Activated CD4-positive, CD25-positive, alpha-beta regulatory T cell treated with anti-CD3 and anti-CD28 coated beads, Interleukin-2, amount 50 U/mL, for 72 hours (primary cell): ENCODE measurements around the gene LARP4B.

ENCODE experiments used
- DNase-seq: peaks from one replicate; pipeline ENCODE4 v3.0.0; 2021

The LARP4B gene

DNA sequence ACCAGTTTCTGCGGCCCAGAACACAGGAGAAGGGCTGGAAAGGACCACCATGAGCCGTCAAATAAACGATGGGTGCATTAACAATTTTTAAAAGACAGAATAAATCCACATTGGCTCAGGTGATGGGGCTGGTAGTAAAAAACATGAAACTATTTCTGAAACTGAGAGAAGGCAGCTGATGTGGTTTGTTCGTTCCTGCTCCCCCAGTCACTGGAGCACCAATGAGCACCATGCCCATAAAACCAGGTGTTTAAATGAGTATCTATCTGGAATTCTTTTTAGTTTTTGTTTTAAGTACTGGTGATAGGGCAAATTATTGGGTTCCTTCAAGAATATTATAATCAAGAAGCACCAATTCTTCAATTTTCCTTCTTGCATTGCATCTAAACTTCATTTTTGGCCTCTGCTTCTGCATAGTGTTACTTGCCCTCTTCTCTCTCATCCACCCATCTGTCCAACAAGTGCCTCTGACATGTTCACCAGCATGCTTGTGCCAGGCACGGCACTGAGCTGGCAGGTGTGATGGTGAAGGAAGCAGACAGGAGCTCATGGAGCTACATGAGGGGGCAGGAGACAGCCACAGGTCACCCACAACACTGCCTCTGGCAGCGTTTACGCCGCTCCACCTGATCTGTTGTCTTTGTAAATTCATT lies 65.5 kb downstream of the LARP4B start:
- DNase-seq, result no peak

DNA sequence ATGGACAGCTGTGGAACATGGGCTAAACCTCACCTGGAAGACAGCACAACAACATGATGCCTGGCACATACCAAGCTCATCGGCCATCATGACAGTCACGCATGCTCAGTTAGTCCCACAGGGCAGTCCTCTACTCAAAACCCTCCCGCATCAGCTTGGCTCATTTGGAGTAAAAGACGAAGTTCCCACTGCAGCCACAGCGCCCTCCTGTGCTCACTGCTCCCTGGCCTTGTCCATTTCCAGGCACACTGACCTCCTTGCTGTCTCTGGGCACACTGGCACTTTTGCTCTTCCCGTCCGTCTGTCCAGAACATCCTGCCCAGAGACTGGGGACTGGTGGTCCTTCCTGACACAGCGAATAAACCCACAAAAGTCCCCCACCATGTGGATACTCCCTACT lies 66.2 kb downstream of the LARP4B start:
- no peak for DNase-seq

DNA sequence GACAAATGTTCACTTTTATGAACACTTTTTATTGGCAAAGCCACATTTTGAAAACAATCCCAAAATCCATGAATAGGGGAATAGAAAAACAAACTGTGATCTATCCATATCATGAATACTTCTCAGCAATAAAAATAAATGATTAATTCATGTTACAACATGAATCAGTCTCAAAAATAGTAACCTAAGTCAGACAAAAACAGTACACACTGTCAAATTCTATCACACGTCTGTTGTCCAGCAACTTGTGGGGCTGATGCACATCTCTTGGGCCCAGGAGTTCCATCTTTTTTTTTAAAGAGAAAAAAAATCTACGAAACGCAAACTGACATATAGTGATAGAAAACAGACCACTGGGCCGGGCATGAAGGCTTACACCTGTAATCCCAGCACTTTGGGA lies 71.0 kb downstream of the LARP4B start:
- no peak for DNase-seq

DNA sequence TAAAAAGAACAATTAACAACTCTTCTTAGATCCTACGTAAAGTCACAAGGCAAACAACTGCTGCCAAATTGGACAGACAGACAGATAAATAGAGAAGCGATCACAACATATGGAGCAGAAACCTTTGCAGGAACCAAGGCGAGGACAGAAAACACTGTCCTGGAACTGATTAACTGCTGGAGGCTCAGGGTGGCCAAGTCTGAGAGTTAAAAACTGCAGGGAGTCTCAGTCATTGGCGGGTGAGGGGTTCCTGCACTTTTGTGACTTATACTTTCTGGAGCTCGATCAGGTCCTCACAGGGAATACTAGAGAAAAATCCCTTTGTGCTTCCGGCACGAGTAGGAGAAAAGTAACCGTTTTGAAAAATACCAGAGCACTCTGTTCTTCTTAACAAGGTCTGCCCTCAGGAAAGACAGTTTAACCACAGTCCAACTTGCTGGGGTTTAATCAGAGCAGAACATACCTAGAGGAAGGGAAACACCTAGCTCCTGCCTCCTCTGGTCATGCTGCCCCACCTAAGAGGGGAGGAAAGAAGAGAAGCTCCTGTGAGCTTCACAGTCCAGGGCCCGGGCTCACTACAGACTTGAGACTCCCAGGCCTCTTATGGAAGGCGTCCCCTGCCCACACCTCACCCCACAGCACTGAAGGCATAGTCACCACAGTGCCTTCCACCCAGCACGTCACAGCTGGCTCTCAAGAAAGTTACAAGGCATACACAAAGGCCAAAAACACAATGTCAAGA lies 74.9 kb downstream of the LARP4B start:
- DNase-seq, result no peak

DNA sequence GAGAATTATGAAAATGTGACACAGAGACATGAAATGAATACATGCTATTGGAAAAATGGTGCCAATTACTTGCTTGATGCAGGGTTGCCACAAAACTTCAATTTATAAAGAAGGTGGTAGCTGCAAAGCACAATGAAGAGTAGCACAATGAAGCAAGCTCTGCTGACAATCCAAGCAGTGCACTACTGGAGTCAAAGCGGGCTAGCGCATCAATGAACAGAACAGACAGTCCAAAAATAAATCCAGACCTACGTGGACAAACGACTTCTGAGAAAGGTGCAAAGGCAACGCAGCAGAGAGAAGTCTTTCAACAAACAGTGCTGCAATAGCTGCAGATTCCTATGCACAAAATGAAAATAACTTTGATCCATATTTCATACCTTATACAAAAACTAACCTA lies 75.8 kb downstream of the LARP4B start:
- no peak for DNase-seq

DNA sequence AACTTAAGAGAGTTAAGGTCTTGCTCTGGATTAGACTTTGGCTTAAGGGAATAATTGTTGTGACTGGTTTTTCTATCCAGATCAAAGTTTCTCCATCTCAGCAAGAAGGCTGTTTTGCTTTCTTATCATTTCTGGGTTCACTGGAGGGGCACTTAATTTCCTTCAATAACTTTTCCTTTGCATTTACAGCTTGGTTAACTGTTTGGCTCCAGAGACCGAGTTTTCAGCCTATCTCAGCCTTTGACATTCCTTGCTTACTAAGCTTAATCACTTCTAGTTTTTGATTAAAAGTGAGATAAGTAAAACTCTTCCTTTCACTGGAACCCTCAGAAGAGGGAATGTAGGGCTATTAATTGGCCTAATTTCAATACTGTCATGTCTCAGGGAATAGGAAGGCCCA lies 76.4 kb downstream of the LARP4B start:
- DNase-seq, result no peak

DNA sequence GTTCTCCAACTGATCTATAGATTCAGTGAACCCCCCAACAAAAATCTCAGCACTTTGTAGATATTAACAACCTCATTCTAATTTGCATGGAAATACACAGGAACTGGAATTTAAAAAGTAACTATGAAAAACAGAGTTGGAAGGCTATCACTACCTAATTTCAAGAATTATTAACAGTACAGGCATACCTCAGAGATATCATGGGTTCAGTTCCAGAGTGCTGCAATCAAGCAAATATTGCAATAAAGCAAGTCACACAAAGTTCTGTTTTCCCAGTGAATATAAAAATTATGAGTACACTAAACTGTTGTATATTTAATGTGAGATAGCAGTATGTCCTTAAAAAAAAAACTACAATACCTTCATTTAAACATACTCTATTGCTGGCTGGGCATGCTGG lies 78.5 kb downstream of the LARP4B start:
- no peak for DNase-seq

DNA sequence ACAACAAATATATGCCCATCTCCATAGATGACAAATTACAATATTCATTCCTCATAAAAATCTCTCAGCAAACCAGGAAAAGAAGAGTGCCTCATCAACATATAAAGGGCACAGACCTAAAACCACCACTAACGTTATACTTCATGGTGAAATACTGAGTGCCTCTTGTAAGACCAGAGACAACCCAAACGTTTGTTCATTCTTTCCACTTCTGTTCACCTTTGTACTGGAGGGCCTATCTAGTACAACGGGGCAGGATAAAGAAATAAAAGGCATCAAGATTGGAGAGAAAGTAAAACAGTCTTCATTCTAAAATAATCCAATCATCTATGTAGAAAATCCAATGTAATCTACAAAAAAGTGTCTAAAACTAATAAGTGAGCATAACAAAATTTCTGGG lies 79.1 kb downstream of the LARP4B start:
- no peak for DNase-seq

DNA sequence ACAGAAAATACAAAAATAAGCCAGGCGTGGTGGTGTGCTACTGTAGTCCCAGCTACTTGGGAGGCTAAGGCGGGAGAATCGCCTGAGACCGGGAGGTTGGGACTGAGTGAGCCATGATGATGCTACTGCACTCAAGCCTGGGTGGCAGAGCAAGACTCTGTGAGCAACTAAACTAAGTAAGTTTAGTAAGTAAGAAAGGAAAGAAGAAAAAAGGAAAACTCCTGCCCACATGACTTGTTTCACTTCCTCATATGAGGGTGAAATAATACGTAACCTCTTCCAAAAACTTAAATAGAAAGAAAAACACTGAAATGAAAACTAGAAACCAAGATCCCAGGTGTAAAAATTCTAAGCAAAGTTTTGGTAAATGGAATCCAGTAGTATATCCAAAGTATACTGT lies 79.6 kb downstream of the LARP4B start:
- no peak for DNase-seq

DNA sequence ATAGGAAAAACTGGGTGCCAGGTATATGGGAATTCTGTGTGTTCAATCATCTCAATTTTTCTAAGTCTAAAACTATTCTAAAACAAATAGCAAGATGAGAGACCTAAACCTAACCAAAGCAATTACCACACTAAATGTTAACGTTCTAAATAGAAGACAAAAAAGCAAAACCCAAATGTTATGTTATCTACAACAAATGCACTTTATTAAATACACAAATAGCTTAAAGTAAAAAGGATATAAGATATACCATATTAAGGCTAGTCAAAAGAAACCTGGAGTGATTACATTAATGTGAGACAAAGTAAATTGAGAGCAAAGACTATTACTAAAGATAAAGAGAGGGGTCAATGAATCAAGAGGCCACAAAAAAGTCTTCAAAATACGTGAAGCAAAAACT lies 81.4 kb downstream of the LARP4B start:
- DNase-seq, result no peak

DNA sequence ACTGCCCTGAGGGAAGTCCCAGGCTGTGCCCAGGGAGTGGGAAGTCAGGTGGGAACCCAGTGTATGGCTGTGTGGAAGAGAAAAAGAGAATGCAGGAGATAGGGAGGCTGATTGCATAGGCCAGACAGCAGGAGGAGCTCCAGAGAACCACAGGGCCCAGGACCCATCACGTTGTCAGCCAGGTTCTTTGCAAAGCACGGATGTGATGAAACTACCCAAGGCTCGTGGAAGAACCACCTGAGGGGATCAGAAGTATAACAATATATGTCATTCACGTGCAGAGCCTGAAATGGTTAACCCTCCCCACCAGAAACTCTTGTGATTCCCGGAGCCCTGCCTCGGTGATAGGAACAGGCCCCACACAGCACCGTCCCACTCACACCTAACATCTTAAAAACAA lies 83.6 kb downstream of the LARP4B start:
- no peak for DNase-seq

DNA sequence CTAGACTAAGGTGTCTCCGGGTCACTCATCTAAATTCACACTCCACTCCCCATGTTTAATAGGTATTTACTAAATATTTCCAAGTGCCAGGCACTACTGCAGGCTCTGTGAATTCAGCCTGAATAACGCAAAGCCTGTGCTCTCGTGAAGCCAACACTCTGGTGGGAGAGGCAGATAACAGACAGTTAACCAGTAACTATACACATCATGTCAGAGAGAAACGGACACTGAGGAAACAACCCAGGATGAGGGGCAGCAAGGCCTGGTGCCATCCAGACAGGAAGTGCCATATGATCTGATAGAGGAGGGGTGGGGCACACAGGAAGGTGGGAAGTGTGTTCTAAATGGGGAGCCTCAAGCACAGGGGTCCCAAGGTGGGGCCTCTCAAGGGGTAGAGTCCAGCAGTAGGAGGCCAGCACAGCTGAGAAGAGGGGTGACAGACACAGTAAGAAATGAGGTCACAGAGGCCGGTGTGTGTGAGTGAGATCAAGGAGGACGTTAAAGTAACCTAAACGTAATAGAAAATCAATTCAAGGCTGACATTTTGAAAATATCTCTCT lies 85.3 kb downstream of the LARP4B start:
- no peak for DNase-seq

DNA sequence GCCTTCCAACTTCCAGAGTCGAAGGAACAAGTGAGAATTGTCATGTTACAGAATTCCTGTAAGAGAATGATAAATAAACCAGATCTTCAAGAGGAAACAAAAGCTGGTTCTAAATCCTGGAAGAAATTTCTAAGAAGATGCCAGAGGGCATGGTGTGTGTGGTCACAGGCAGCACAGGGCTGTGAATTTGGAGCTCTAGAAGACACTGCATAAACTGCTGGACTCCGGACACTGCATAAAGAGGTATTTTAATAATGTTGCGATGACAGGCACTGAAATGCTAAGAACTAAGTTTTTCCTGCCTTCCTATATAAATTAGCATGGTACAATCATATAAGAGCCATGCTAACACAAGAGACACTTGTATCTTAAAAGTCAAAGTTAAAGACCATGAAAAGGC lies 86.0 kb downstream of the LARP4B start:
- DNase-seq, result no peak

DNA sequence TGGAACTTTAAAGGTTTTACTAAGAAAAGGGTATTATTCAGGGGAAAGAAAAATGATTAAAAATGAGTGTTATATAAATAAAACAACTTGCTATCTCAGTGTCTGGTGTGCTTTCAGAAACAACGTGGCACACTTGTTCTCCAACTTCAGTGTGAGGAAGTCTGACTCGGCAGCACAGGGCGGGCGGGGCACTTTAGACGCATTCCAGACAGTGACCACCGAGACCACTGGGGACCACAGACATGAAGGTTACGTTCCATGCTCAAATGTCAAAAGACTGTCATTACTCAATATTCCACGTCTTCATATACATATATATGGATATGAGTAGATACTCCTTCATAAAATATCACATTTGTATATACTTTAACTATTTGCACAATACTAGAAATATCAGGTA lies 87.0 kb downstream of the LARP4B start:
- DNase-seq, result no peak

DNA sequence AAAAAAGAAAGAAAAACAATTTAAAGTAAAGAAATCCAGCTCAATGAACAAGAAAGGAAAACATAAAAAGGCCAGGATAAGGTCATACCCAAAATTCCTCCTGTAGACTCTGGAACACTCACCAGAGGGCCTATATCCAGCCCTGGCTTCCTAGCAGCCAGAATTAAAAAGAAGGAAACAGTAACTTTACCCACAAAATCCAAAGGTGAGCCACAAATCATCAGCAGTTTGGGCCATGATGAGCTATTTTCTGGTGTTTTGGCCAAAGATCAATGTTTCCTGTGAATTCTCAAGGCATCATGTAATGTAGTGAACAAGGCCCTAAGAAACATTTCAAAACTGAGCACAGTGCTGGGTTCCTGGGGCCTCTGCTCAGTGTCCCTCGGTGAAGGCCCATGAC lies 87.8 kb downstream of the LARP4B start:
- DNase-seq, result no peak

DNA sequence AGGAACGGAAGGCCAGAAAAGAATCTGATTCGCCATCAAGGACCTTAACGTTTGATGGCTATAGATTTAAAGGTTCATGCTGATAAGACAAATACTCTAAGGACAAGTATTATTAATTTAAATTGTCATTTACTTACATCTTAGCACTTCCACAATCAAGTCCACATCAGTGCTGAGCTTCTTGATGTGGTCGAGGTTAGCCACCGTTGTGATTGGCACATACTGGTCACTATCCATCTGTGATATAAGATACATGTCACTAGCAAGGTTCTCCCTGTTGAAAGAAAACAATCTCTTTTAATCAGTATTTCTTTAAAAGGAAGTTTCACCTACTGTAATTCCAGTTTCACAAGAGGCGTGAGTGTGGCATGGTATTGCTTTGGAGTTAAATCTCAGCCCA lies 88.7 kb downstream of the LARP4B start:
- no peak for DNase-seq

DNA sequence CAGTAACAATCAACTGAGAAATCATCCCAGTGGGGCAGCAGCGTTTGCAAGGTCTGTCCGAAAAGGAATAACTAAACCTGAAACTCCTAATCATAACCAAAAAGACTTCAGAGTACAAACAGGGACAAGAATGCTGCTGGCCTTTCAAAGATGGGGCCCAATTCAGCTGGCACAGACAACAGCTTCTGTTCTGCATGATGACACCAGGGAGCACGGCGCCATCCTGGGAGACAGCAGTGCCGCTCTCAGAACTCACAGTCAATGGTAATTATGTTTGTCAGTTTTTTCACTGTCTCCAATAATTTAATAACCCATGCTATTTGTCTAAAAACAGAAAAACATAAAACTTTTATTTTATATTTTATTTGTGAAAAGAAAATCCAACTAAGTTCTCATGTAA lies 90.0 kb downstream of the LARP4B start:
- no peak for DNase-seq

DNA sequence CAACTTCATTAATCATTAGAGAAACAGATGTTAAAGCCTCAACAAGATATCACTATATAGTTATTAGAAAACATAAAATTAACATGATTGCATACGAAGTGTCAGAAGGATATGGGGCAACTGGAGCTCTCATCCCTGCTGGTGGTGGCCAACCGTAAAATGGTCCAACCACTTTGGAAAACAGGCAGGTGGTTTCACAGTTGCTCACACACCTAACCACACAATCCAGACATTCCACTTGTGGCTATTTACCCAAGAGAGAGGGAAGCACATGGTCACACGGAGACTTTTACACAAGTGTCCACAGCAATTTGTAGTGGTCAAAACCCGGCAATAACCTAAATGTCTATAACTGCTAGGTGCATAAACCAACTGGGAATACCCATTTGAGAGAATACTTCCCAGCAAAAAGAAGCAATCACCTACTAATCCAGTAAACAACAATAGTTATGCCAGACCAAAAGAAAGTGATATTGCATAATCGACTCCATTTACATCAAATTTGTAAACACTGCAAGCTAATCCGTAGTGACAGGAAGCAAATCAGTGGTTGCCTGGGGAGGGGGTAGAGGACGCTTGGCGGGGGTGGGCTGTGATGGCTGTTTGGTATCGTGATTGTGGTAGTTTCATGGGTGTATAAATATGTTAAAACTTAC lies 91.8 kb downstream of the LARP4B start:
- DNase-seq, result no peak

DNA sequence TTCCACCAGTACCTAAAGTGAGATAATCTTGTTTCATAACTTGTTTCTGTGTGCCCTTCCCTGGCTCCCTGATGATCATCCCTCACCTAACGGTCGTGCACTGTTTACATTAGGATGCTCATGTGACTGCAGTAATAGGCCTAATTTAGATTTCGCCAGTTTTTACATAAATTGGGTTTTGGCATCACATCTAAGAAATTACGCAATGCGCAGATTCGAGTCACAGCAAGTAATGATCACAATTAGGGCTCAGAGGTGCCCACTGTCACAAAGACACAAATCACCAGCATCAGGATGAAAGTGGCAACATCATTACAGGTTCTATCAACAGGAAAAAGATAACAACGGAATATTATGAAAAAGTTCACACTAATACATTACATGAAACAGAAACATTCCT lies 94.7 kb downstream of the LARP4B start:
- no peak for DNase-seq

DNA sequence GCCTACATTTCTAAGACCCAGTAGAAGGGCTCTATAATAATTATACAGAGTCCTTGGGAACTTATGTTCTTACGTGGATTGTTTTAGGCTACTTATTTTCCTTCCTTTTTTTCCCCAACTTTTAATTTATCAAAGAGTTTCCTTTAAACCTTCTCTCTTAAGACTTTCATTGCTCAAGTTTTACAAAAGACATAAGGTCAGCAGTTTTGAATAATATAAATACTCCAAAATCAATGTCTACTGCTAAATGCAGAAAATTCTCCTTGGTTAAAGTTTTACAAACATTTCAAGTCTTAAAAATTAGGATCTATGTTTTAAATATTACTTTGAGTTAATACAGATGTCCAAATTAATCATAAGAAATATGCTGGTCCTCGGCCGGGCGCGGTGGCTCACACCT lies 97.0 kb downstream of the LARP4B start:
- DNase-seq, result no peak

DNA sequence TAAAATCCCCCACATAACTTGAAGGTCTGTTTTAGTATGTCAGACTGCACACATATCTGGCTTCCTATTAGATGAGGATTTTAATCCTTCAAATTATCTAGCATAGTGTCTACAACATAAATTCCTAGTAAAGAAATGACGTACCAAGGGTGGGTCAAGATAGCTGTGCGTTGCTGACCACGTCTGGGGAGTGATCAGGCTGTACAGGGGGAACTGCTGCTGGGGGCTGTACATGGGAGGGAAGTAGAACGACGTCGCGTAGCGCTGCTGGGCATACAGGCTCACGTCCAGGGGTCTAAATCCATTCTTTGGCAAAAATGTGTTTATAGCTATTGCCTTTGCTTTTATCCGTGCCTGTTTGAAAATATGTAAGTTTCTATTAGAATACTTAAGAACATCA lies 102.3 kb downstream of the LARP4B start:
- DNase-seq, result no peak

DNA sequence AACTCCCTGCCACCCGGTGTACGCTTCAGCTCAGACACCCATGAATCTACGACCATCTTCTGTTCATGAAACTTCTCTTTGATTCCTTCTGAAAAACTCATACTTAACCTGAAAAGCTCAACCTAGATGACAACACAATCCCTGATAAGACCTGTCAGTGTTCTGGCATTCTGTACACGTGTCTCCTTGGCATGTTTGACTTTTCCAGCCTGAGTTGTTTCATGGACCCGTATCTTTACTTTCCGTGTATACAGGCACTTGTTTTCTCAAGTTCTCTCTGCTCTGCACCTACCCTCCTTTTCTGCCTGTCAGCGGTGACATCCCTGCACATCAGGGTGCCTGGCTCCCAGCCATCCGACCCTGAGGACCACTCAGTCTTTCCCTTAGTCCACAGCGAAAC lies 103.3 kb downstream of the LARP4B start:
- DNase-seq, result no peak

DNA sequence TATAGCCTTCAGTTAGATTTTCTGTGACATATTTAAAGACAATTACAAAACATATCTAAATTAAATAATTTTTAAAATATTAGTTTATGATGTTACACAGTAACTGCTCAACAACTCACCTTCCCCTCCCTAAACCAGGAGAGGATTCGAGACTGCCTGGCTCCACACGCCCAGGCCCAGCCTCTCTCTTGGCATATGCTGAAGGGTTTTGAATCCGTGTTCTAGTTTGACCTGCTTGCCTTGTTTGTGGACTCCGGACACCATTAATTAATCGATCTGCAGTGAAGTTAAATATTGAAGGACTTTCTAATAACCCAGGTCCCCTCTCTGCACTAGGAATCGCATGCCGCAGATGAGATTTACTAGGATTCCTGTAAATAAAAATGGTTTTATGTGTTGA lies 106.6 kb downstream of the LARP4B start:
- DNase-seq, result no peak

DNA sequence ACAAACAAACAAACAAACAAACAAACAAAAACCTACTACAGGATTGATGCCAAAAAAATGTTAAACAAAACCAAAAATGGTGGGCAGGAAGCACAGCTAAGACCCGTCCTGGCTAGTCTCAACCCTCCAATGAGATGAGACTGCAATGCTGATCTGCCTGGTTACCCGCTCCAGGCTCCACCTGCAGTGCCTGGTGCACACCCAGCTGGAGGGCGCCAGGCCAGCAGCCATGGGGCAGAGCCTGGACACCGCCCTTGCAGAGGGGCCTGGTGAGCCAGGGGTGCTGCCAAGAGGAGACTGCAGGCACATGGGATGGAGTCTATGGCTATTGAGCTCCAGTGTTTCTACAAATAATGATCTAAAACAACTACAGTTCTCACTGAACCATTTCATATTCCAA lies 107.0 kb downstream of the LARP4B start:
- no peak for DNase-seq
